OCI-LY3 (cell line): Measurements from ENCODE around the gene DNMT3B.

Source experiments
- EZH2phosphoT487 ChIP-seq: fragments of 200-600 bp; shearing (Covaris generic); IDR thresholded peaks from 2 replicates; pipeline ENCODE4 v1.6.1; 2018; ENCODE audit warnings: antibody characterized with exemption, mixed run types, low read depth
- TF ChIP-seq, protein P1 (sequence below): fragments of 200-600, 300-600 bp; sonication (generic); IDR thresholded peaks from 2 replicates; pipeline ENCODE4 v1.5.1; 2014; ENCODE audit warnings: antibody characterized with exemption, low read length, low read depth

- TF ChIP-seq, protein P1, sequence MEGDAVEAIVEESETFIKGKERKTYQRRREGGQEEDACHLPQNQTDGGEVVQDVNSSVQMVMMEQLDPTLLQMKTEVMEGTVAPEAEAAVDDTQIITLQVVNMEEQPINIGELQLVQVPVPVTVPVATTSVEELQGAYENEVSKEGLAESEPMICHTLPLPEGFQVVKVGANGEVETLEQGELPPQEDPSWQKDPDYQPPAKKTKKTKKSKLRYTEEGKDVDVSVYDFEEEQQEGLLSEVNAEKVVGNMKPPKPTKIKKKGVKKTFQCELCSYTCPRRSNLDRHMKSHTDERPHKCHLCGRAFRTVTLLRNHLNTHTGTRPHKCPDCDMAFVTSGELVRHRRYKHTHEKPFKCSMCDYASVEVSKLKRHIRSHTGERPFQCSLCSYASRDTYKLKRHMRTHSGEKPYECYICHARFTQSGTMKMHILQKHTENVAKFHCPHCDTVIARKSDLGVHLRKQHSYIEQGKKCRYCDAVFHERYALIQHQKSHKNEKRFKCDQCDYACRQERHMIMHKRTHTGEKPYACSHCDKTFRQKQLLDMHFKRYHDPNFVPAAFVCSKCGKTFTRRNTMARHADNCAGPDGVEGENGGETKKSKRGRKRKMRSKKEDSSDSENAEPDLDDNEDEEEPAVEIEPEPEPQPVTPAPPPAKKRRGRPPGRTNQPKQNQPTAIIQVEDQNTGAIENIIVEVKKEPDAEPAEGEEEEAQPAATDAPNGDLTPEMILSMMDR, result no peak
- TF ChIP-seq EZH2phosphoT487, result no peak
Measured at GRCh38 chr20:32823737-32824588, 61.8 kb downstream of the DNMT3B start.
